WTC11 (cell line): ENCODE results near the gene ZNF768. TPM values are rescaled to one million over a fixed set of nuclear protein-coding genes. Genes with fewer than 3 reads are reported as not detected.

Experiments
- ATAC-seq: fragments of 200-7000 bp; cut with Tn5 transposase; 2 replicates; pipeline ENCODE4 v1.10.0; 2021; ENCODE audit warnings: mild to moderate bottlenecking, moderate library complexity
- CTCF ChIA-PET: fragments of 300-600 bp; sonication (Branson Sonifier 250); formaldehyde crosslinking; loops from one replicate; lab custom pipeline; 2021; ENCODE audit warnings: antibody characterized with exemption; lab: Charles Lee
- POLR2A ChIA-PET: fragments of 350-600 bp; sonication (Branson Sonifier 250); formaldehyde crosslinking; loops from one replicate; lab custom pipeline; 2021; ENCODE audit warnings: antibody characterized with exemption; lab: Charles Lee
- DNase-seq: peaks from one replicate; pipeline ENCODE4 v3.0.0; 2021; ENCODE audit warnings: low spot score
- H3K27ac Mint-ChIP-seq: 2 replicates; pipeline ENCODE4 v1.8.0; 2021; ENCODE audit warnings: mixed read lengths
- H3K27me3 Mint-ChIP-seq: 2 replicates; pipeline ENCODE4 v1.8.0; 2021; ENCODE audit warnings: low read depth, mild to moderate bottlenecking, moderate library complexity, mixed read lengths
- H3K36me3 Mint-ChIP-seq: 2 replicates; pipeline ENCODE4 v1.8.0; 2021; ENCODE audit warnings: mixed read lengths
- H3K4me1 Mint-ChIP-seq: 2 replicates; pipeline ENCODE4 v1.8.0; 2022; ENCODE audit warnings: mixed read lengths
- H3K4me3 Mint-ChIP-seq: 2 replicates; pipeline ENCODE4 v1.8.0; 2021; ENCODE audit warnings: mild to moderate bottlenecking, moderate library complexity, mixed read lengths
- H3K9me3 Mint-ChIP-seq: 2 replicates; pipeline ENCODE4 v1.8.0; 2021; ENCODE audit warnings: mixed read lengths
- ARID4B ChIP-seq: sonication (generic); formaldehyde crosslinking; IDR thresholded peaks from 2 replicates; pipeline ENCODE4 v1.8.0; 2023; ENCODE audit warnings: missing genetic modification reagents, mild to moderate bottlenecking, borderline replicate concordance
- CDX4 ChIP-seq: fragments of 250-450 bp; sonication (Bioruptor Pico); IDR thresholded peaks from 2 replicates; pipeline ENCODE4 v1.9.0; 2021; ENCODE audit warnings: moderate library complexity, mild to moderate bottlenecking, inconsistent platforms, borderline replicate concordance
- E2F4 ChIP-seq: sonication (generic); formaldehyde crosslinking; IDR thresholded peaks from 2 replicates; pipeline ENCODE4 v1.8.1; 2022; ENCODE audit warnings: low read depth, mild to moderate bottlenecking, moderate library complexity, missing genetic modification reagents, borderline replicate concordance
- FOXP4 ChIP-seq: sonication (generic); formaldehyde crosslinking; IDR thresholded peaks from 2 replicates; pipeline ENCODE4 v1.8.0; 2022; ENCODE audit warnings: mild to moderate bottlenecking, missing genetic modification reagents
- KAT7 ChIP-seq: sonication (generic); formaldehyde crosslinking; IDR thresholded peaks from 2 replicates; pipeline ENCODE4 v1.8.1; 2023; ENCODE audit warnings: missing genetic modification reagents, mild to moderate bottlenecking, borderline replicate concordance
- MXD4 ChIP-seq: fragments of 250-450 bp; sonication (Bioruptor Pico); IDR thresholded peaks from 2 replicates; pipeline ENCODE4 v1.8.0; 2021; ENCODE audit warnings: mild to moderate bottlenecking, moderate library complexity, borderline replicate concordance
- MYBL2 ChIP-seq: sonication (generic); formaldehyde crosslinking; IDR thresholded peaks from 2 replicates; pipeline ENCODE4 v1.8.1; 2023; ENCODE audit warnings: mild to moderate bottlenecking, moderate library complexity, missing genetic modification reagents
- RELA ChIP-seq: sonication (generic); formaldehyde crosslinking; IDR thresholded peaks from 2 replicates; pipeline ENCODE4 v1.8.1; 2022; ENCODE audit warnings: missing genetic modification reagents, mild to moderate bottlenecking, borderline replicate concordance
- ZMAT4 ChIP-seq: fragments of 250-450 bp; sonication (Bioruptor Pico); IDR thresholded peaks from 2 replicates; pipeline ENCODE4 v1.9.0; 2021; ENCODE audit warnings: mild to moderate bottlenecking
- ZNF121 ChIP-seq: sonication (generic); formaldehyde crosslinking; IDR thresholded peaks from 2 replicates; pipeline ENCODE4 v1.8.0; 2023; ENCODE audit warnings: missing genetic modification reagents
- ZNF423 ChIP-seq: fragments of 250-450 bp; sonication (Bioruptor Pico); IDR thresholded peaks from 2 replicates; pipeline ENCODE4 v2.1.2; 2022; ENCODE audit warnings: mild to moderate bottlenecking, moderate library complexity
- ZNF512 ChIP-seq: sonication (generic); formaldehyde crosslinking; IDR thresholded peaks from 2 replicates; pipeline ENCODE4 v1.8.1; 2022; ENCODE audit warnings: missing genetic modification reagents, borderline replicate concordance
- total RNA-seq: library from RNA; stranded (reverse); gene quantifications from 3 replicates; pipeline ENCODE4 v1.2.3, GENCODE V29; 2021

ZNF768 gene
- total RNA-seq, 1 experiment from 2014 or later = 35.9 TPM

- ChIA-PET CTCF (interaction anchor here (0.6 to 2.4 kb wide), 3 partner anchors 33 to 77 kb away, joined by 3 to 10 read pairs (median 3); partner anchors contain the start of gene DCTPP1), POLR2A (no interaction called here)
- no peak for ATAC-seq
- Mint-ChIP-seq H3K4me1 (peaks cover 4% of the 10 kb centered on the region; the same call in 1 of the 2 replicates), H3K9me3 (no peaks in the 10 kb centered on the region), H3K4me3 (no peak overlapping the region), H3K27ac (no peak overlapping the region), H3K27me3 (peaks cover 9% of the 10 kb centered on the region; the same call in 1 of the 2 replicates)
- TF ChIP-seq RELA (CRISPR knock-in tag) = no peak
- TF ChIP-seq, all 79 proteins: peak for 0
- DNase-seq = no peak
- H3K36me3 Mint-ChIP-seq = no peaks in the 10 kb centered on the region
Observed at GRCh38 chr16:30494709-30495108, 31.7 kb downstream of the ZNF768 start.

GRCh38 chr16:30493941-30494488 lies 32.4 kb downstream of the ZNF768 start:
- no peak overlapping the region for H3K27ac Mint-ChIP-seq
- H3K27me3 Mint-ChIP-seq = peaks cover 9% of the 10 kb centered on the region; the same call in 1 of the 2 replicates
- TF ChIP-seq ZMAT4 (CRISPR knock-in tag) (no peak), ARID4B (no peak), ZNF121 (CRISPR knock-in tag) (no peak), RELA (CRISPR knock-in tag) (no peak), MXD4 (CRISPR knock-in tag) (no peak), E2F4 (no peak), CDX4 (CRISPR knock-in tag) (no peak), KAT7 (CRISPR knock-in tag) (no peak), FOXP4 (no peak), ZNF423 (CRISPR knock-in tag) (no peak), ZNF512 (CRISPR knock-in tag) (no peak), MYBL2 (CRISPR knock-in tag) (no peak)
- no peak for DNase-seq
- H3K4me1 Mint-ChIP-seq = peaks cover 10% of the 10 kb centered on the region
- POLR2A ChIA-PET = no interaction called here
- no peaks in the 10 kb centered on the region for H3K9me3 Mint-ChIP-seq
- no peaks in the 10 kb centered on the region for H3K36me3 Mint-ChIP-seq
- ATAC-seq = no peak
- CTCF ChIA-PET = interaction anchor here (2.4 kb wide), 1 partner anchor 64 kb away, joined by 10 read pairs; the partner anchor contains the start of gene DCTPP1
- no peak overlapping the region for H3K4me3 Mint-ChIP-seq
